Hepatocyte (in vitro differentiated cells): ENCODE measurements around the gene STOM.

Source experiments
- CTCF ChIP-seq: fragments of 200-600 bp; sonication (generic); IDR thresholded peaks from 2 replicates; pipeline ENCODE4 v1.5.1; 2016; ENCODE audit warnings: antibody characterized with exemption, mild to moderate bottlenecking; ENCODE audit not compliant: poor library complexity
- EZH2 ChIP-seq: fragments of 200-600 bp; sonication (generic); IDR thresholded peaks from 2 replicates; pipeline ENCODE4 v1.6.1; 2016; ENCODE audit warnings: antibody characterized with exemption, mild to moderate bottlenecking, borderline replicate concordance
- EZH2phosphoT487 ChIP-seq: fragments of 200-600 bp; sonication (generic); IDR thresholded peaks from one replicate; pipeline ENCODE4 v1.6.1; 2018; ENCODE audit warnings: antibody characterized with exemption, mild to moderate bottlenecking, low read depth, moderate library complexity; ENCODE audit not compliant: unreplicated experiment, severe bottlenecking

- TF ChIP-seq CTCF (no peak), EZH2 (no peak), EZH2phosphoT487 (no peak)
Observed at GRCh38 chr9:121322037-121322736, 47.9 kb downstream of the STOM start.
